LoVo (cell line): ENCODE data around the gene SNRPA.
"Not testable (repeated sequence)": the region's sequence is repeated elsewhere in the genome, so short reads cannot be mapped to it uniquely, and the experiment has no call there.

Experiments used
- DNase-seq: peaks from one replicate; pipeline ENCODE4 v3.0.0-alpha.2; 2016; ENCODE audit warnings: low spot score

SNRPA gene

GRCh38 chr19:40747536-40747935 lies 3.5 kb upstream of the SNRPA start:
- DNase-seq, result no peak

GRCh38 chr19:40750058-40750873 lies 737 bp upstream of the SNRPA start, which contains the start of gene ACTMAP:
ACTMAP (minus strand) TSS chr19:40750477; CDS start chr19:40749803, 674 bp downstream.
- DNase-seq, result peak; percentile 99

- no peak for DNase-seq
Measured at GRCh38 chr19:40752257-40752781, 1.3 kb downstream of the SNRPA start.

GRCh38 chr19:40754611-40755247 lies 3.7 kb downstream of the SNRPA start:
- DNase-seq, result no peak

- DNase-seq, result no peak
Measured at GRCh38 chr19:40755248-40755624, 4.2 kb downstream of the SNRPA start.

GRCh38 chr19:40755791-40756190 lies 4.8 kb downstream of the SNRPA start:
- no peak for DNase-seq

- DNase-seq, result no peak
Measured at GRCh38 chr19:40756502-40757110, 5.6 kb downstream of the SNRPA start.

GRCh38 chr19:40758491-40758890 lies 7.5 kb downstream of the SNRPA start:
- no peak for DNase-seq

GRCh38 chr19:40759352-40759751 lies 8.3 kb downstream of the SNRPA start:
- no peak for DNase-seq

- no peak for DNase-seq
Measured at GRCh38 chr19:40762754-40763470, 11.9 kb downstream of the SNRPA start.

GRCh38 chr19:40763526-40763925 lies 12.5 kb downstream of the SNRPA start:
- DNase-seq, result no peak

- DNase-seq, result no peak
Measured at GRCh38 chr19:40763963-40764362, 13.0 kb downstream of the SNRPA start.

GRCh38 chr19:40766385-40766784 lies 15.4 kb downstream of the SNRPA start:
- not testable (repeated sequence) for DNase-seq

GRCh38 chr19:40768869-40769268 lies 17.9 kb downstream of the SNRPA start:
- no peak for DNase-seq

- DNase-seq, result not testable (repeated sequence)
Measured at GRCh38 chr19:40771101-40771862, 20.3 kb downstream of the SNRPA start.

GRCh38 chr19:40774916-40775631 lies 24.1 kb downstream of the SNRPA start, which contains the start of gene MIA:
MIA (plus strand) TSS chr19:40775521; CDS start chr19:40775543, 22 bp downstream.
- DNase-seq, result no peak

GRCh38 chr19:40775632-40776022 lies 24.6 kb downstream of the SNRPA start:
- DNase-seq, result no peak

- no peak for DNase-seq
Measured at GRCh38 chr19:40776364-40776763, 25.4 kb downstream of the SNRPA start.

GRCh38 chr19:40776932-40777644 lies 26.1 kb downstream of the SNRPA start:
- peak; percentile 86 for DNase-seq

GRCh38 chr19:40777645-40777936 lies 26.6 kb downstream of the SNRPA start:
- no peak for DNase-seq
